NCI-H2081 treated with DMSO at 0.1 percent for 48 hours (cell line): ENCODE results near the gene BSN.

ENCODE experiments used
- DNase-seq: peaks from one replicate; lab custom pipeline; 2025; lab: John Stamatoyannopoulos, UW

Gene BSN

DNA sequence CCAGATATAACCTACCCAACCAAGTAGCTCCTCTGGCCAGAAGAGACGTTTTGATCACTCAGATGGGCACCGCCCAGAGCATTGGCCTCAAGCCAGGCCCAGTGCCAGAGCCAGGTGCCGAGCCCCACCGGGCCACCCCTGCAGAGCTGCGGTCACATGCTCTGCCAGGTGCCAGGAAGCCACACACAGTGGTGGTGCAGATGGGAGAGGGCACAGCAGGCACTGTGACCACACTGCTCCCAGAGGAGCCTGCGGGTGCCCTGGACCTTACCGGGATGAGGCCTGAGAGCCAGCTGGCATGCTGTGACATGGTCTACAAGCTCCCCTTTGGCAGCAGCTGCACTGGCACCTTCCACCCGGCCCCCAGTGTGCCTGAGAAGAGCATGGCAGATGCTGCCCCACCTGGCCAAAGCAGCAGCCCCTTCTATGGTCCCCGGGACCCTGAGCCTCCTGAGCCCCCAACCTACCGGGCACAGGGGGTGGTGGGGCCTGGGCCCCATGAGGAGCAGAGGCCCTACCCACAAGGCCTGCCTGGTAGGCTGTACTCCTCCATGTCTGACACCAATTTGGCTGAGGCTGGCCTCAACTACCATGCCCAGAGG lies 100.8 kb downstream of the BSN start:
- DNase-seq, result peak; percentile 72

- no peak for DNase-seq
Measured at GRCh38 chr3:49655731-49656285, 101.5 kb downstream of the BSN start.

DNA sequence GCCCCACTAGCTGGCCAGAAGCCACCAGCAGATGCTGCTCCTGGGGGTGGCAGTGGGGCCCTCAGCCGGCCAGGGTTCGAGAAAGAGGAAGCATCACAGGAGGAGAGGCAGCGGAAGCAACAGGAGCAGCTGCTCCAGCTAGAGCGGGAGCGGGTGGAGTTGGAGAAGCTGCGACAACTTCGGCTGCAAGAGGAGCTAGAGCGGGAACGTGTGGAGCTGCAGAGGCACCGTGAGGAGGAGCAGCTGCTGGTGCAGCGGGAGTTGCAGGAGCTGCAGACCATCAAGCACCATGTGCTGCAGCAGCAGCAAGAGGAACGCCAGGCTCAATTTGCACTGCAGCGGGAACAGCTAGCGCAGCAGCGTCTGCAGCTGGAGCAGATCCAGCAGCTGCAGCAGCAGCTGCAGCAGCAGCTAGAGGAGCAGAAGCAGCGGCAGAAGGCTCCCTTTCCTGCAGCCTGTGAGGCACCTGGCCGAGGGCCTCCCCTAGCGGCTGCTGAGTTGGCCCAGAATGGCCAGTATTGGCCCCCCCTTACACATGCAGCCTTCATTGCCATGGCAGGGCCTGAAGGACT lies 102.3 kb downstream of the BSN start:
- no peak for DNase-seq

DNA sequence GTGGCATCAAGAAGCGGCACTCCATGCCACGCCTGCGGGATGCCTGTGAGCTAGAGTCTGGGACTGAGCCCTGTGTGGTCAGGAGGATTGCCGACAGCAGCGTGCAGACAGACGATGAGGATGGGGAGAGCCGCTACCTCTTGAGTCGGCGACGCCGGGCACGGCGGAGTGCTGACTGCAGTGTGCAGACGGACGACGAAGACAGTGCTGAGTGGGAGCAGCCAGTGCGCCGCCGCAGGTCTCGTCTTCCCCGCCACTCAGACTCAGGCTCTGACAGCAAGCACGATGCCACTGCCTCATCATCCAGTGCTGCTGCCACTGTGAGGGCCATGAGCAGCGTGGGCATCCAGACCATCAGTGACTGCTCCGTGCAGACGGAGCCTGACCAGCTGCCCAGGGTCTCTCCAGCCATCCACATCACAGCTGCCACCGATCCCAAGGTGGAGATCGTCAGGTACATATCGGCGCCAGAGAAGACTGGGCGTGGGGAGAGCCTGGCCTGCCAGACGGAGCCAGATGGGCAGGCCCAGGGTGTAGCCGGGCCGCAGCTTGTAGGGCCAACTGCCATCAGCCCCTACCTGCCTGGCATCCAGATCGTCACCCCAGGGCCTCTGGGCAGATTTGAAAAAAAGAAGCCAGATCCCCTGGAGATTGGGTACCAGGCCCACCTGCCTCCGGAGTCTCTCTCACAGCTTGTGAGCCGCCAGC lies 103.1 kb downstream of the BSN start:
- DNase-seq, result no peak

DNA sequence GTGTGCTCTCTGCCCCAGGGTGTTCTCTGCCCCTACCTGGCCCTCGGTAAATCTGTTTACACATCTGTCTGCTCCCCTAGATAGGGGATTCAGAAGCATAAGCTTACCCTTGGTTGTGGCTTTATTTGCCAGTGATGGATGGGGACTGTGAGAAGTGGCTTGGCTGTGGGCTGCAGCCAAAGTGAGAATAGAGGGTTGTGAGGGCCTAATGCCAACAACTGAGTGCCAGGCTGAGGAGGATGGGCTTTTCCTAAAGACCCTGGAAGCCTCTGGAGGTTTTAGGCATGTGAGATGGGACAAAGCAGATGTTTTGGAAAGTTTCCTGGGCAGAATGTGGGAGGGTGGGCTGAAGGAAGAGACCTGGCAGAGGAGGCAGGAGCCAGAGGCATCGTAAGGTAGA lies 104.4 kb downstream of the BSN start:
- DNase-seq, result no peak

DNA sequence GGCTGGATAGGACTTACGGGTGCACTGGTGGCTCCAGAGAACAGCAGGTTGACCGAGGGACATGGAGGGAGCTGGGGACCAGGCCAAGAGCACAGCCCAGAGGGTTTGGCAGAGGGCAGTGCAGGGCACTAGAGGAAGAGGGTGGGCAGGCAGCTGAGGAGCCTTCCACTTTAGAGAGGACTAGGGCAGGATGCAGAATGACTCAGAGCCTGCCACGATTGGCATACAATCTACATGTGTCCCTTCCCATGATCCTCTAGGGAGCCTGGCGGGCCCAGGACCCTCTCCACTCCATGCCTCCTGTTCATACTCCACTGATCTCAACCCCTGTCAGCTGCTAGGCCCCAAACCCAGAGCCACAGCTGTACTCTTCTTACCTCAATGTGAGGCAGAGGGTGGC lies 105.5 kb downstream of the BSN start:
- DNase-seq, result no peak

DNA sequence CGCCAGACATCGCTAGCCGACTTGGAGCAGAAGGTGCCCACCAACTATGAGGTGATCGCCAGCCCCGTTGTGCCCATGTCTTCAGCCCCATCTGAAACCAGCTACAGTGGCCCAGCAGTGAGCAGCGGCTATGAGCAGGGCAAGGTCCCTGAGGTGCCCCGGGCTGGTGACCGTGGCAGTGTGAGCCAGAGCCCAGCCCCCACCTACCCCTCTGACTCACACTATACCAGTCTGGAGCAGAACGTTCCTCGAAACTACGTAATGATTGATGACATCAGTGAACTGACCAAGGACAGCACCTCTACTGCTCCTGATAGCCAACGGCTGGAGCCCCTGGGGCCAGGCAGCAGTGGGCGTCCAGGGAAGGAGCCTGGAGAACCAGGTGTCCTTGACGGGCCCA lies 107.0 kb downstream of the BSN start:
- DNase-seq, result no peak

DNA sequence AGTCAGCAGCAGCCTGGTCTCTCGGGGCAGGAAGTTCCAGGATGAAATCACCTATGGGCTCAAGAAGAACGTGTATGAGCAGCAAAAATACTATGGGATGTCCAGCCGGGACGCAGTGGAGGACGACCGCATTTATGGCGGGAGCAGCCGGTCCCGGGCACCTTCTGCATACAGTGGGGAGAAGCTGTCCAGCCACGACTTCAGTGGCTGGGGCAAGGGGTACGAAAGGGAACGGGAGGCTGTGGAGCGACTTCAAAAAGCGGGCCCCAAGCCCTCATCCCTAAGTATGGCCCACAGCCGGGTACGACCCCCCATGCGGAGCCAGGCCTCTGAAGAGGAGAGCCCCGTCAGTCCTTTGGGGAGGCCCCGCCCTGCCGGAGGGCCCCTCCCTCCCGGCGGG lies 107.7 kb downstream of the BSN start:
- no peak for DNase-seq

GRCh38 chr3:49662720-49663413 lies 108.6 kb downstream of the BSN start:
- no peak for DNase-seq

DNA sequence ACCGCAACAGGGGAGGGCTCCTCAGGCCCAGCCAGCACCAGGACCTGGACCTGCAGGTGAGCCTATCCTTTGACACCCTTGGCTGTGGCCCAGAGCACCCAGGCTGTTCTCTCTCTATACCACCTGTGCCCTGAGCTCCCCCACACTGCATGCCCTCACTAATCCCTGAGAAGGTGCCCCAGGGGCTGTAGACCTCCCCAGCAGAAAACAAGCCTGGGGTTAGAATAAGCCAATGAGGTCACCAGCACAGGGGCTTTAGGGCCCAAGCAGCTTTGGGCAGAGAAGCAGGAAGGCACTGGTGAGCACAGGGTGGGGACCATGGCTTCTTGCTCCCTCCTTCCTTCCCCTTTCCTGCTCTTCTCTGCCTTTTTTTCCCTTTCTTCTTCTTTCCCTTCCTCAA lies 109.6 kb downstream of the BSN start:
- no peak for DNase-seq

GRCh38 chr3:49664300-49664699 lies 110.0 kb downstream of the BSN start:
- DNase-seq, result no peak

- no peak for DNase-seq
Measured at GRCh38 chr3:49665822-49666519, 111.7 kb downstream of the BSN start.

- no peak for DNase-seq
Measured at GRCh38 chr3:49666592-49666991, 112.3 kb downstream of the BSN start.

DNA sequence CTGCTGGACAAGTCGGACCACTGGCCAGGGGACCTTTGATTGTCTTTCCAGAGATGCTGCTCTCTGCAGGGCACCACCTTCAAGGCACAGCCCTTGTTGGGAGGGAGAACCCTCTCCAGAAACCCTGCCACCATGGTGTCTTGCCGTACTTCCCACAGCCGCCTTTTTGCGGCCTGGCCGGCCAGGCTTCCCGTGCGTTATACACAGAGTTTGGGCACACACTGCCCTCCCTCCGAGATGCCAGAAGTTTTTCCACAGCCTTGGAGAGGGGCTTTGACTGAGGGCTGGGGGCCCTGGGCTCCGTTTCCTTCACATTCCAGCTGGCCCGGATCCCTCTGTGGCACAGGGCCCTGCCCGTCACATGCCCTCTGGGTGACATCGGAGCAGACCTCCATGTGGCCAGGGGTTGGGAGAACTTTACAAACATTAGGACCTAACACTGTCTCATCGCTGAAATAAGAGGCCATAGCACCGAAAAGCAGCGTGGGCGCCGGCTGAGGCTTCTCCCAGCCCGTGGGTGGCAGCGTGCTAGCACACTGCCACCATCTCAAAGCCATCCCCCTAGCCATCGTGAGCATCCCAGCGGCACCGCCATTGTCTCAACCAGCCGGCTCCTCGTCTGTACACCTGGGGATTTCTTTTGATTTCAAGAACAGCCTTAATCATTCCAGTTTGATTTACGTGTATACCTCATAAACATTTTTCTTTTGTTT lies 113.6 kb downstream of the BSN start:
- DNase-seq, result no peak

- no peak for DNase-seq
Measured at GRCh38 chr3:49668414-49668797, 114.1 kb downstream of the BSN start.

DNA sequence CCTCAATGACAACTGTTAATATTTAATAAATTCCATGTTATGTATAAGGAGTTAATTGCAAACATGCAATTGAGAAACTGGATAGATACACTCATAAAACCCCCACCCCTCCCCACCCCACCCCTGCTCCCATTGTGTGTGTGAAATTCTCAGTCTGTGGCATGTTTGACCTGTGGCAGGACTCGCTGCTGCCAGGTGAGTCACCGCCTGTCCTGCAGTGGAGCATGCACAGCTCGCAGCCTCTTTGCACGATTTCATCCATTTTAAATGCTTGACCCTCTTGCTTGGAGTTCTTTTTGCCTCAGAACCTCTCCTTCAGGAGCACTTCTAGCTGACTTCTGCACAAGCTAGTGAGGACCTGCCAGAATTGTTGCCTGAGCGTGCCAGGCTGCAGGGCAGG lies 114.6 kb downstream of the BSN start:
- DNase-seq, result no peak

DNA sequence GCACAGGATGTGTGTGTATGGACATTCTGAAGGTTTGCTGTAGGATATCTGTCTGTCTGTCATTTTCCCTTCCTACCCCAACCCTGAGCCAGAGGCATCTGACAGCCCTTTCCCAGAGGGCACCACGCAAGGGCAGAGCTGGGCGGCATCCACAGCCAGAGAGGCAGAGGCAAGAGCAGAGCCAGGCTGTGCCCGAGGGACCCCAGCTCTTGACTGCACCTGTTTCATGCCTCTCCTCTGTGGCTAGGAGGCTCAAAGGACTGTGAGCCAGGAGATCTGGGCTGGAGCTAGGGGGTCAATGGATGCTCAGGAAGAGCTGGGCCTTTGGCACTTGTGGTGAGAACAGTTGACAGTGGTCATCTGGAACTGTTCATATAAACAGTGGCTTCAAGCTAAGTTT lies 115.1 kb downstream of the BSN start:
- no peak for DNase-seq

DNA sequence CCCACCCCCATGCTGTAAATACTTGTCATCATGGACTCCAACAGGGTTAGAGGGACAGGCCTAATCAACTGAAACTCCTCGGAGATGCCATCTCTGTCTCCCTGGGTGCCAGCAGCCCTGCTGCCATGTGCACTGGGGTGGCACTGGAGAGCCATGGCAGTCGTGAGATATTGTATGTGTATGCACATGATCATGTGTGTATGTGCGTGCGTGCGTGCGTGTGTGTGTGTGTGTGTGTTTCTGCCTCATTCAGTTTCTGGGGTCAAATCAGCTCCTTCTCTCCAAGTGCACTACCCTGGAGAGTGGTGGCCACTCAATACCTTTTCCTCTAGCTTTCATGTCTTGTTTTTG lies 116.6 kb downstream of the BSN start:
- no peak for DNase-seq

DNA sequence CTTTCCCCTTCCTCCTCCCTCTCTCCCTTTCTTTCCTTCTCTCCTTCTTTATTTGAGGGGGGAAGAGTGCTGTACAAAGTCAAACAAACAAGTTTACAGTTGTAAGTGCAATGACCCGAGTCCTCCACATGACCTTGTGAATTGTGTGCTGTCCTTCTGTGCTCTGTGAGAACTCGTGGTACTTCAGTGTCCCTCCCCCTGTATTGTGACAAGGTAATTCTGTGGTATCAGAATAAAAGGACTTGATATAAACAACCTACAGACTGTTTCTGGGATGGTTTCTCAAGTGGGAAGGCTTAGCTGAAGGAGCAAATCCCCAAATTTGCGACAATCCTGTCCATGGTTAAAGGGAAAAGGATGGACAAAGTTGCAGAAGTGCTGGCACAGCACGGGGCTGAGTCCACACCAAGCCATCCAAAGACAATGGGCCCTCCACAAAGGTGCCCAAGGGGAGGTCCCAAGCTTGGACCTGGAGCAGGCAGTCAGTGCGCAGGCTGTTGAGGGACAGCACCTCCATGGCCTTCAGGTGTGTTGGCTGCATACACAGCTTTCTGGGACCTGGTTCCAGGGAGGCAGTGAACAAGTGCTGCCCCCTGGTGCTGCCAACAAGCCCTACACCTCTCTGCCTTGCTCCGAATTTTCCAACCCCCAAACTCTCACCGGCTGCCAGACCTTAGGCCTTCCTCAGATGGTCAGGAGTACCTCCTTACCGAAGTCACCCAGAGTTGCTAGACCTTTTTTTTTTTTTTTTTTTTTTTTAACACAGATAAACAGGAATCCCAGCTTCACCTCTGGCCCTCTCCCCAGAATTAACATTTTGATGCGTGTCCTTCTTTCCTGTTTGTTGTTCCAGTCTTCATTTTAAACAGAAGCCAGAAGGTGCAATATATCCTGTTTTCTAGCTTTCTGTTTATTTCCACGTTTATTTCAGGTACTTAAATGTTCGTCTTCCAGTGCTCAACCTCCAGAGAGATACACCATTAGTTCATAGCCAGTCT lies 117.3 kb downstream of the BSN start:
- no peak for DNase-seq

DNA sequence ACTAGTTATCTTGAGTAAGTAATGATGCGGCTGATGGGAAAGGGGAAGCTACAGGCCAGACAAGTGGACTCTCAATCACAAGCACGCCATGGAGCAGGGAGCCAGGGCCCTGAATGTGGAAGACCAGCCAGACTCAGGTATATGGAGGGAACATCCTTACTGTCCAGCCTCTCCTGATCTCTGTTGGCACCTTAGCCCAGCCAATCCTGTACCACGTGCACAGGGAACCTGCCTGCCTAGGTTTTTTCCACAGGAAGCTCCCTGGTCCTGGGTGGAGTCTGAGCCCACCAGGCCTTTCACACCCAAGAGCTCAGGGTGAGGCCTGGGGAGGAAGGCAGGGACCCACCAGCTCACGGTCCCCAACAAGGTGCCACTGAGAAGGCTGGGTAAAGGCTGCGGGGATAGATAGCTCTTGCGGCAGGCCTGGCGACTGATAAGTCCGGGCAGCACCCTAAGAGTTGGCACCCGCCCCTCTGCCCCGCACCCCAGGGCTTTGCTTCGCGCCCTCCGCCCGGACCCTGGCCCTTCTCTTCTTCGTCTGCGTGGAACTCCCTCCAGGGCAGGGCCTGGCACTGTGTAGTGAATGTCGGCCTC lies 118.9 kb downstream of the BSN start:
- no peak for DNase-seq
